GM21390 (cell line): ENCODE measurements around the gene TLX1.

Source experiments
- ATAC-seq: cut with Tn5 transposase; IDR thresholded peaks from one replicate; pipeline ENCODE4 v1.9.1; 2021; ENCODE audit not compliant: unreplicated experiment

Gene TLX1

GRCh38 chr10:101133489-101134298 is 2.6 kb downstream of the TLX1 start:
- ATAC-seq: no peak

GRCh38 chr10:101134299-101135127 is 3.4 kb downstream of the TLX1 start:
- ATAC-seq: no peak

- ATAC-seq: no peak
These were observed 4.3 kb downstream of the TLX1 start for GRCh38 chr10:101135141-101136006.

GRCh38 chr10:101136007-101136707 is 5.1 kb downstream of the TLX1 start:
- ATAC-seq: no peak

- no peak for ATAC-seq
These were observed 5.6 kb downstream of the TLX1 start for GRCh38 chr10:101136708-101137121.

GRCh38 chr10:101137271-101137670 is 6.2 kb downstream of the TLX1 start:
- no peak for ATAC-seq

GRCh38 chr10:101138788-101139420 is 7.8 kb downstream of the TLX1 start:
- ATAC-seq: no peak

- no peak for ATAC-seq
These were observed 8.4 kb downstream of the TLX1 start for GRCh38 chr10:101139421-101139911.

- ATAC-seq: no peak
These were observed 9.2 kb downstream of the TLX1 start for GRCh38 chr10:101140084-101140949.

GRCh38 chr10:101140950-101141615 is 10.0 kb downstream of the TLX1 start:
- no peak for ATAC-seq

GRCh38 chr10:101141616-101142532 is 10.8 kb downstream of the TLX1 start:
- peak; percentile 69 for ATAC-seq

GRCh38 chr10:101142533-101143344 is 11.6 kb downstream of the TLX1 start:
- ATAC-seq: no peak

GRCh38 chr10:101143345-101143630 is 12.2 kb downstream of the TLX1 start:
- ATAC-seq: no peak

GRCh38 chr10:101144053-101144452 is 13.0 kb downstream of the TLX1 start:
- ATAC-seq: no peak

GRCh38 chr10:101145145-101145544 is 14.0 kb downstream of the TLX1 start:
- ATAC-seq: no peak

GRCh38 chr10:101145750-101146391 is 14.8 kb downstream of the TLX1 start:
- no peak for ATAC-seq
